Activated CD4-positive, CD25-positive, alpha-beta regulatory T cell treated with anti-CD3 and anti-CD28 coated beads, Interleukin-2, amount 50 U/mL, for 16 hours (primary cell): ENCODE data around the gene SYNGR4.

Experiments
- DNase-seq: peaks from one replicate; pipeline ENCODE4 v3.0.0-alpha.2; 2020; ENCODE audit warnings: low read depth, low spot score

SYNGR4 gene

GRCh38 chr19:48341515-48342413, 22.4 kb upstream of the SYNGR4 start:
- DNase-seq: no peak

GRCh38 chr19:48342414-48342738, 21.8 kb upstream of the SYNGR4 start:
- no peak for DNase-seq

GRCh38 chr19:48342841-48343540, 21.2 kb upstream of the SYNGR4 start:
- no peak for DNase-seq

GRCh38 chr19:48344892-48345291, 19.3 kb upstream of the SYNGR4 start:
- no peak for DNase-seq

DNA sequence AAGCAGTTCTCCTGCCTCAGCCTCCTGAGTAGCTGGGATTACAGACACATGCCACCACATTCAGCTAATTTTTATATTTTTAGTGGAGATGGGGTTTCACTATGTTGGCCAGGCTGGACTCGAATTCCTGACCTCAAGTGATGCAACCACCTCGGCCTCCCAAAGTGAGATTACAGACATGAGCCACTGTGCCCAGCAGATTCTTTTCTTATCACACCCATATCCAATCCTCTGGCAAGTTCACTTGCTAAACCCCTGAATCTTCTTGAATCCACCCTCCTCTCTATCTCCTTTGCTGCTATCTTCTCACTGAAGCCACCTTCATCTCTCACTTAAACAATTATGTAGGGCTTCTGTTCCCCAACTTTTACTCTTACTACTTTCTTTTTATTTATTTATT, 18.0 kb upstream of the SYNGR4 start:
- DNase-seq: no peak

GRCh38 chr19:48348045-48348444, 16.1 kb upstream of the SYNGR4 start:
- DNase-seq: no peak

DNA sequence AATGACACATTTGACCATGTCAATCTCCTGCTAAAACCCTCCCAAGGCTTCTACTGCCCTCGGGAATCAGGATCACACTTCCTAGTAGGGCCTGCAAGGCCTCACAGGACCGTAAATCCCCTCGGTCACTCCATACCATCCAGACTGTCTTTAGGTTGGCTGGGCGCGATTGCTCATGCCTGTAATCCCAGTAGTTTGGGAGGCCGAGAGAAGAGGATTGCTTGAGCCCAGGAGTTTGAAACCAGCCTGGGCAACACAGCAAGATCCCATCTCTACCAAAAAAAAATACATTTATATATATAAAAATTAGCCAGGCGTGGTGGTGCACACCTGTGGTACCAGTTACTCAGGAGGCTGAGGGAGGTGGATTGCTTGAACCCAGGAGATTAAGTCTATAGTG, 15.4 kb upstream of the SYNGR4 start:
- DNase-seq: no peak

DNA sequence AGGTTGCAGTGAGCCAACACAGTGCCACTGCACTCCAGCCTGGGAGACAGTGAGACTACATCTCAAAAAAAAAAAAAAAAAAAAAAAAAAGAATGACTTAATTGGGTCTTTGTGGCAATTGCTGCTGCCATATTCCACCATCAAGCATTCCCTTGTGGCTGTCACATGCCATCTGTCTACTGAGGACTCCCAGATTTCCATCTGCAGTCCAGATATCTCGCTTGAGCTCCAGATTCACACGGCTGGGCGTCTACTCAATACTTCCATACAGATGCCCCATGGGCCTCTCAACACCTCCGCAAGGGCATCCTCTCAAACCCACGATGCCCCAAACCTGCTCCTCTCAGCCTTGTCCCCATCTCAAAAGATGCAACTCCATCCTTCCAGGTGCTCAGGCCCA, 13.3 kb upstream of the SYNGR4 start:
- DNase-seq: no peak

DNA sequence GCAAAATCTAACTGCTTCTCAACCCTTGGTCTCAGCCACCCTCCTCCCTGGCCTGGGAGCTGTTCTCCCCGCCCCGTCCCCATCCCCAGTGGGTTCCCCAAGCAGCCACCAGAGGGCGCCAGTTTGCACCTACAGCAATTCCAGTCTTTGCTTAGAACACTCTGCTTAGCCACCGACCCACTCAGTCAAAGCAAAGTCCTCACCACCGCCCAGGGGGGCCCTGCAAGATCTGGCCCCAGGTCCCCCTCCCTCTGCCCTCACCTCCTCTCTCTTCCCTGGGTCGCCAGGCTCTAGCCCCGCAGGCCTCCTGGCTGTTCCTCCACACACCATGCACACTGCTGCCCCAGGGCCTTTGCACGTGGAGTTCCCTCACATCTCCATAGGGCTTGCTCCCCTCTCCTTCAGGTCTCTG, 12.8 kb upstream of the SYNGR4 start:
- peak; percentile 67 for DNase-seq

GRCh38 chr19:48353677-48354076, 10.5 kb upstream of the SYNGR4 start:
- DNase-seq: no peak

- DNase-seq: no peak
Observed at GRCh38 chr19:48354332-48354992, 9.7 kb upstream of the SYNGR4 start.

- no peak for DNase-seq
Observed at GRCh38 chr19:48355365-48355954, 8.7 kb upstream of the SYNGR4 start.

GRCh38 chr19:48359123-48359522, 5.0 kb upstream of the SYNGR4 start:
- no peak for DNase-seq

- DNase-seq: no peak
Observed at GRCh38 chr19:48361912-48362311, 2.3 kb upstream of the SYNGR4 start.

- peak; percentile 74 for DNase-seq
Observed at GRCh38 chr19:48362716-48363499, 1.3 kb upstream of the SYNGR4 start.

DNA sequence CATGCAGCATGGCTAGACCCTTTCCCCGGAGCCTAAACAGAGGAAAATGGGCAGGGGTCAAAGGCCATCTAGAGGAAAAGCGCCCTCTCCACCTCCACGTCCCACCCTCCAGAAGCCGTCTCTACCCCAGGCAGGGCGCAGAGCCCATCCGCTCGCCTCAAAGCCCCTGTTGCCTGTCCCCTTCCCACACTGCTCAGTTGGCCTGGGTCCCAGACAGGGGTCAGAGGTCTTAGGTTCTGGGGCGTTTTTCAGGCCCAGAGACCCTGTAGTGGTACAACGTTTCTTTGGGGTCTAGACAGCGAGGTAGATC, 712 bp upstream of the SYNGR4 start:
- DNase-seq: no peak

- no peak for DNase-seq
Observed at GRCh38 chr19:48364598-48365348, 606 bp downstream of the SYNGR4 start.

DNA sequence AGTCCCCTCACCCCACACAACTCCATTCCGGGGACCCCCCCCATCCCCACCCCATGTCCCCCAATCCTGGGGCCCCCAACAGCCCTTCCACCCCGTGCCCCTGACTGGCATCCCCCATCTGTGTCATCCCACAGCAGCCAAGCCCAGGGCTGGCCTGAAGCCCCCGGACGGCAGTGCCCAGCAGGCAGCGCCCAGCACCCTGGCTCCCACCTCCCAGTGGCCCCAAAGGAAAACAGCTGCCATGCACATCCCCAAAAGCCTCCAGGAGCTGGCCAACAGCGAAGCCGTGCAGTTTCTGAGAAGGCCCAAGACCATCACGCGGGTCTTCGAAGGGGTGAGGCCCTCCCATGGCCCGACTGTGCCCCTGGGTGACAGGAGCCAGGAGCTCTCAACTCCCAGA, 1.4 kb downstream of the SYNGR4 start:
- no peak for DNase-seq

DNA sequence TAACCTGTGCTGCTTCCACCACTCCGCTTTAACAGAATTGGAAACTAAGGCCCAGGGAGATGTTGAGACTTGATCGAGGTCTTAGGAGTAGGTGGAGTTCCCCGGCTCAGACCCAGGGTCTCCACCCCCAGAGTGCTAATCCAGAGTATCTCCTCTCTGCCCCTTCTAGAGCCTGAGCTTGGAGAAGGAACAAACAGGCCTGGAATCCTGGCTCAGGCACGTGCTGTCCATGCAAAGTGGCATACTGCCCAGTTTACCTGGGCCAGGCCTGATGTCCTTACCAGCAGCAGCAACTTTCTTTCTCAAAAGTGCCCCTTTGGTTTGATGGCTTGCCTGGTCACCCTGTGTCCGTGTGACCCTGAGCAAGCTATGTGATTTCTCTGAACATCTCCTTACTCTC, 3.7 kb downstream of the SYNGR4 start:
- DNase-seq: no peak

GRCh38 chr19:48368936-48369335, 4.8 kb downstream of the SYNGR4 start:
- DNase-seq: no peak

DNA sequence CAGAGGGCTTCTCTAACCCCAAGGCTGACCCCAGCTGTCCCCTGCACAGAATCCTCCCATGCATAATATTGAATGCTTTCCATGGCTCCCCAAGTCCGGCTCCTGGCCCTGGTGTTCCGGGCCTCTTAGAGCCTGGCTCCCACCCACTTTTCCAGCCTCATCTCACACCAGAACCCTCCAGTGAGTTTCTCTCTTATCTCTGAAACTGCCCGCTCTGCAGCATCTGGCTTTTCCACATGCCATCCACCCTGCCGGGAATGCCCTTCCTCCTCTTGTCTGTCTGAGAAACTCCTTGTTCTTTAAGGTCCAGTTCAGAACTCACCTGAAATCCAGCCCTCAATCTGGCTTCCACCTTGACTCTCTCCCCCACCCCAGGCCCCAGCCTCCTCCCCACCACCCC, 6.8 kb downstream of the SYNGR4 start:
- no peak for DNase-seq
